Common myeloid progenitor, CD34-positive (primary cell): ENCODE measurements around the gene TECPR2.
A peak's percentile ranks its signal among the peaks of the same experiment; 100 is the strongest.
"Not testable (repeated sequence)": the region's sequence is repeated elsewhere in the genome, so short reads cannot be mapped to it uniquely, and the experiment has no call there.

Experiments used
- CTCF ChIA-PET: fragments of 350-600 bp; sonication (Branson Sonifier 250); formaldehyde crosslinking; loops from one replicate; lab custom pipeline; 2021; ENCODE audit warnings: antibody characterized with exemption; lab: Charles Lee
- POLR2A ChIA-PET: fragments of 350-600 bp; sonication (Branson Sonifier 250); formaldehyde crosslinking; loops from one replicate; lab custom pipeline; 2021; ENCODE audit warnings: antibody characterized with exemption; lab: Charles Lee
- DNase-seq, 3 donors: peaks; one replicate each; pipeline versions ENCODE4 v3.0.0 to v3.0.0-alpha.2; 2013
- H3K27ac ChIP-seq, 2 experiments: 1 replicate in 1 of 2; 2 replicates in 1 of 2; pipeline ENCODE4 v1.7.0; 2013; ENCODE audit warnings: inconsistent platforms in 2 of 2, low read length in 2 of 2, mild to moderate bottlenecking in 2 of 2, low read depth in 1 of 2, moderate library complexity in 1 of 2; ENCODE audit not compliant: severe bottlenecking in 2 of 2, insufficient read depth in 1 of 2, poor library complexity in 1 of 2
- H3K27me3 ChIP-seq, 5 experiments: replicated peaks in 2 of 5; 1 replicate in 3 of 5; 2 replicates in 2 of 5; pipeline versions ENCODE4 v1.6.1 to v1.7.0; 2013; ENCODE audit warnings: low read length in 4 of 5, mild to moderate bottlenecking in 2 of 5, moderate library complexity in 2 of 5, inconsistent platforms in 1 of 5; ENCODE audit not compliant: insufficient read depth in 5 of 5, control insufficient read depth in 4 of 5
- H3K36me3 ChIP-seq, 4 experiments: 1 replicate in 2 of 4; 2 replicates in 2 of 4; pipeline versions ENCODE4 v1.6.1 to v1.7.0; 2013; ENCODE audit warnings: low read length in 3 of 4, control low read depth in 1 of 4, mild to moderate bottlenecking in 1 of 4; ENCODE audit not compliant: control insufficient read depth in 4 of 4, insufficient read depth in 4 of 4
- H3K4me1 ChIP-seq, 4 experiments: 1 replicate in 3 of 4; 2 replicates in 1 of 4; pipeline versions ENCODE4 v1.6.1 to v1.7.1; 2013; ENCODE audit warnings: low read length in 3 of 4, mild to moderate bottlenecking in 3 of 4, control low read depth in 1 of 4, inconsistent platforms in 1 of 4, moderate library complexity in 1 of 4; ENCODE audit not compliant: control insufficient read depth in 4 of 4, insufficient read depth in 4 of 4; ENCODE audit errors: control extremely low read depth in 1 of 4
- H3K4me3 ChIP-seq, 7 experiments: 1 replicate in 4 of 7; 2 replicates in 3 of 7; pipeline versions ENCODE4 v1.5.1 to v1.7.0; 2013; ENCODE audit warnings: mild to moderate bottlenecking in 7 of 7, low read length in 6 of 7, moderate library complexity in 6 of 7, inconsistent platforms in 2 of 7, low read depth in 2 of 7, control low read depth in 1 of 7; ENCODE audit not compliant: insufficient read depth in 4 of 7, control insufficient read depth in 1 of 7; ENCODE audit errors: extremely low read depth in 1 of 7
- H3K9me3 ChIP-seq, 5 experiments: 1 replicate in 4 of 5; 2 replicates in 1 of 5; pipeline versions ENCODE4 v1.6.1 to v1.7.1; 2013; ENCODE audit warnings: low read length in 4 of 5, mild to moderate bottlenecking in 2 of 5, inconsistent platforms in 1 of 5, low read depth in 1 of 5, moderate library complexity in 1 of 5; ENCODE audit not compliant: control insufficient read depth in 4 of 5, insufficient read depth in 2 of 5; ENCODE audit errors: control extremely low read depth in 1 of 5
- WGBS: methylation state at CpG from one replicate; pipeline ENCODE4 v1.1.5; 2013; ENCODE audit not compliant: insufficient coverage; 5-methylcytosine and 5-hydroxymethylcytosine counted together

The TECPR2 gene

GRCh38 chr14:102545461-102546265, 182.9 kb downstream of the TECPR2 start:
- POLR2A ChIA-PET, result no interaction called here
- Histone ChIP-seq H3K36me3 (no peaks in the 10 kb centered on the region), H3K4me1 (peaks cover 0 to 10% (median 5%) of the 10 kb centered on the region in 4 experiments), H3K27ac (no peak overlapping the region), H3K4me3 (no peak overlapping the region), H3K9me3 (peaks cover 0 to 4% (median 0%) of the 10 kb centered on the region in 5 experiments), H3K27me3 (peaks cover 0 to 40% (median 16%) of the 10 kb centered on the region in 5 experiments)
- WGBS, result 78% methylated on average over 25 of the region's 29 CpGs
- CTCF ChIA-PET, result no interaction called here
- DNase-seq, result no peak

- no peak for DNase-seq
- H3K4me1 ChIP-seq, result peaks cover 0 to 10% (median 9%) of the 10 kb centered on the region in 4 experiments
- H3K36me3 ChIP-seq, result no peaks in the 10 kb centered on the region
- H3K27me3 ChIP-seq, result peaks cover 0 to 30% (median 16%) of the 10 kb centered on the region in 5 experiments
- 83% methylated on average over 2 of the region's 3 CpGs for WGBS
- POLR2A ChIA-PET, result no interaction called here
- H3K9me3 ChIP-seq, result peaks cover 0 to 4% (median 0%) of the 10 kb centered on the region in 5 experiments
- CTCF ChIA-PET, result interaction anchor here (1.7 to 2.2 kb wide), 2 partner anchors 12 to 24 kb away, joined by 6 read pairs; no protein-coding TSS in a partner anchor
- no peak overlapping the region for H3K27ac ChIP-seq
- no peak overlapping the region for H3K4me3 ChIP-seq
These were observed 186.0 kb downstream of the TECPR2 start for GRCh38 chr14:102548616-102549240.

- H3K4me1 ChIP-seq, DNase-seq, H3K4me3 ChIP-seq, H3K9me3 ChIP-seq, CTCF ChIA-PET, H3K27me3 ChIP-seq, H3K36me3 ChIP-seq, POLR2A ChIA-PET: not testable (repeated sequence)
- WGBS, result 100% methylated on average over 2 of the region's 3 CpGs
- H3K27ac ChIP-seq, result peak overlapping the region in 1 of 2 experiments; percentile 14
These were observed 188.2 kb downstream of the TECPR2 start for GRCh38 chr14:102550927-102551401.
